Measurements from ENCODE around the gene FGF19.

The FGF19 gene

DNA sequence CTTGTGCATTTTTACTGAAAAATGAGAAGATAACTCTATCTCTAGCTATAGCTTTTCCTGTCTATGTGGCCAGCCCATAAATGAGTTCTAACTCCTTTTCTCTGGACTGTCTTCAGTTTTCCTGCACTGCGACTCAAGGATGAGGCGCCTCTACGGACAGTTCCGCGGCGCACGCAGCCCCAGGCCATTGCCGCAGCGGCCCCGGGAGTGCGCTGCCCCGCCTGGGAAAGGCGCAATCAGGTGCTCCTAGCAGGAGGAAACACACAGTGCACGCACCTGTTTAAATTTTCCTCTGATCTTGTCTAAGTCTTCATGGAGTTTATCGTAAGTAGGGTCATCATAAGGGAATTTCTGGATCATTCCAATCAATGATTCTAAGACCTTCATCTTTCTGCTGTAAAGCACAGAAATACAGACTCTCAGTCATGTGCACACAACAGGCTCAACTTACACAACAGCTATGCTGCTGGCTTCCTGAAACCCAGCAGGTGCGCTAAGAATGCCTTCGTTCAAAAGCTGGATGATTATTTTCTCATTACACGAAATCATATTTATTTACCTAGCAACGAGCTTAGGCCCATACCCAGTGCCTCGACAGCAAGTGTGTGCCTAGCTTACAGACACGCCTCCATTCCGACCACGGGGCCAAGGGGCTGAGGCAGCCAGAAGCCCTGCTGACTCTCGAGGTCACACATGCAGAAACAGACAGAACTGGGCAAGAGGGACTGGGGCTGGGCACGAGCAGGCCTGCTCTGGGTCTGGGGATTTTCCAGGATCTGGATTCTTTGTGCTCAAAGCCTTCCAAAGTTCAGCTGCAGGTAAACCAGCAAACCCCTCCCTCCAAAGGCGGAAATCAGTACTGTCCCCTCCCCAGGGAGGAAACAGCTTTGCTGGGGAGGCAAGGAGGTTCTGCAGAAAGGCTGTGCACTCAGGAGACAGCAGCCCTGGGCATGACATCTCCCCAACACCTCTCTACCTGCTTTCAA is 35.9 kb downstream of the FGF19 start:
- DNase-seq, result no peak

DNA sequence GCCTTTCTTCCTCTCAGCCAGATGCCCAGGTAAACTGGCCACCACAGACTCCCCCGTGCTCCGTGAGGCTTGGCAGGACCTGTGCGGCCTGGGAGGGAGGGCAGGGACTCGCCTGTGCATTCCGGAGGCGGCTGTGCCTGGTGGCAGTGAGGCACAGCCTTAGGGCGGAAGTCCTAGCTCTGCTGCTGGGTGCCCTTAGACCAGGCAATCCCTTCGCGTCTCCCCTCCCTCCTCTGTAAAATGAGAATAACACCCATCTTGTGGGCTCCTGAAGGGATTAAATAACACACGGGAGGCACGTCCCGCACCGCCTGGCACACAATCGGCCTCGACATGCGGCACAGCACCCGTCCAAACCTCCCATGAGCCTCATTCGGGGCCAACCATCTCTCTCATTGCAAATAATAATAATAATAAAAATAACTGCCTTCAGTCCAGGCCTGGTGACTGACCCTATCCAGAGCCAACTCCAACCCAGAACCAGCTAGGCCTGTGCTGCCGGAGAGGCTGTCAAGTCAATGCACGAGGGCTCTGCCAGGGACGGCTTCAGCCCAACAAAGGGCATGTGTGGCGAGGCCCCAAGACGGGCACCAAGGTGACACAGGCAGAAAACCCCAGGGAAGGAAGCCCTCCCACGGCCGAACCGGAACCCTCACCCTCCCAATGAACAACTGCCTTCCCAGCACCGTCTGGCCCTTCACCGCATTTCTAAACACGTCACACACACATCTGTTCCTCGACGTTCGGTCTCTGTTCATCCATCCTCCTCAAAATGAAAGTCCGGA is 36.9 kb downstream of the FGF19 start:
- no peak for DNase-seq

DNA sequence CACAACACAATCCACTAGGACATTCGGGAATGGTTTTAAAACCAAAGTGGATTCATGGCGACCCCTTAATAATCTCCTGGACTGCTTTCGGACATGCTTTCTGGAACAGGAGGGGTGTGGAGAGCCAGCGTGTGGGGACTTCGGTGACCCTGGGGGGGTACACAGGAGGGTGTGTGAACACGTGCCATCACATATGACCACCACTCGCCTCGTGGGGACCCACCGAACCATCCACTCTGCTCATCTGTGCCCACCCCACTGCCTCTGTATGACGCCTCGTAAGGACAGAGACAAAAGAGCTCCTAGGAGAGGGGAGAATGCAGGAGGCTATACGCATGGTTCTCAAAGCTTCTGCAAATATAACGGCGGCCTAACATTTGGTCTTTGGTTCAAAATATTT is 37.6 kb downstream of the FGF19 start:
- DNase-seq, result no peak

DNA sequence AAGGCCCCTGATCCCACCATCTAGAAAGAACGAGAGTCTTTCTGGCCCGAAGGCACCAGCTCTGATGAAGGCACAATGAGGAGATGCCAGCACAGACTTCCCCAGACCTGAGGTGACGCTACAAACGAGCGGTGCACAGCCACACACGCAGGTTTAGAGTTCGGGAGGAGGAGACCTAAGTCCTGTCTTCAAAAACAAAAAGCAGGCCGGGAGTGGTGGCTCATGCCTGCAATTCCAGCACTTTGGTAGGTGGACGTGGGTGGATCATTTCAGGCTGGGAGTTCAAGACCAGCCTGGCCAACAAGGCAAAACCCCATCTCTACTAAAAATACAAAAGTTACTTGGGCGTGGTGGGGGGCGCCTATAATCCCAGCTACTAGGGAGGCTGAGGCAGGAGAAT is 38.2 kb downstream of the FGF19 start:
- no peak for DNase-seq

DNA sequence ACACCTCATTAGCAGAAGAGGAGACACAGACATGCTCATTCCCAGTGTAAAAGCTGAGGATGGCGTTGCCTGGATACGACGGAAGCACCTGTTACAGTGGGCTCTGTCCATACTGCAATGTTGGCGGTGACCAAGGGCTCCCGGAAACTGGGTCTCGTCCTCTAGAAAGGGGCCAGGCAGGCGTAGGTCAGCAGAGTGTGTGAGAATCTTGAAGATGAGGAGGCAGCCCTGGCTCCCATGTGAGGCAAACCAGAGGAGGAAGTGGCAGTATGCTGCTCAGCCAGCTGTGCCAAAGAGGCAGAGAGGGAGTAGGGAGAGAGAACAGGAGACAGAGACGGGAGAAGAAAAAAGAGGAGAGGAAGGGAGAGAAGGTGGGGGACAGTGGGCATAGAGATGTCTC is 38.9 kb downstream of the FGF19 start:
- DNase-seq, result no peak

DNA sequence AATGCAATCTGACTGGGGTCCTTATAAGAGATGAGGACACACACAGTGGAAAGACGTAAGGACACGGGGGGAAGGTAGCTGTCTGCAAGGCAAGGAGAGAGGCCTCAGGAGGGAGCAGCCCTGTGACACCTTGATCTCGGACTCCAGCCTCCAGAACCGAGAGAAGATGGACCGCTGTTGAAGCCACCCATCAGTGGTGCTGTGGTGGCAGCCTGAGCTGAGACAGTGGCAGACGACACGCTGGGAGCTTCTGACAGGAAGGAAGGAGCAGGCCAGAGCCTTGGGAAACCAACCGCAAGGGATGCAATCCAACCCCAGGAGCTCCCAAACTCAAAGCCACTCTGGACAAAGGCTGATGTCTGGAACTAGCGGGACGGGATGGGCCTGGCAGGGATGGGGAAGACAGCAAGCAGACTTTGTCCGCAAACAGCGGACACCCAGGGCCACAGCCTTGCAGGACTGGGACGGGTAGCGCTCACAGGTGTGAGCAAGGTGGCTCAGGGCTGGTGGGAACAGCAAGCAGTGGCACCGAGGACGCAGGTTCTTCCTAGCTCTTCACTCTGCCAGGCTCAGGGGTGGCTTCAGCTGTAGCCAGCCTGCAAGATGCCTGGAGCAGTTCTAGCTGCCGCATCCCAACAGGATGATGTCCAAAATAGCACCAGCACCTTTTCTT is 39.6 kb downstream of the FGF19 start:
- DNase-seq, result no peak

DNA sequence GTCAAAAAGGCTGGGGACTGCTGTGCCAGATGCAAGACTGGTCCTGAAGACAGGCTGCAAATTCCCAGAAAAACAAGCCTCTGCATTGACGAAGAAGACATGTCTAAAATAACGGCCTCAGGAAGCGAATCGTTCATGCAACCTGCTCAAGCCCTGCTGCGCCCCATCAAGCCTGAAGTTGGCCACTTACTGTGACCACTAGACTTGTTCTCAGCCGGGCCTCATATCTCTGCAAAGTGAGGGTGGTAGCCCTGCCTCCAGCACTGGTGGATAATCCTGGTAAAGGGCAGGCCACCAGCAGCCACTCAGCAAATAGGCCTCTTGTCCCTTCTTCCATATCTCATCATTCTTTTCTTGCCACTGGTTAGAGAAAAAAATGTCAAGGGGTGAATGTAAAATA is 40.5 kb downstream of the FGF19 start:
- DNase-seq, result no peak

DNA sequence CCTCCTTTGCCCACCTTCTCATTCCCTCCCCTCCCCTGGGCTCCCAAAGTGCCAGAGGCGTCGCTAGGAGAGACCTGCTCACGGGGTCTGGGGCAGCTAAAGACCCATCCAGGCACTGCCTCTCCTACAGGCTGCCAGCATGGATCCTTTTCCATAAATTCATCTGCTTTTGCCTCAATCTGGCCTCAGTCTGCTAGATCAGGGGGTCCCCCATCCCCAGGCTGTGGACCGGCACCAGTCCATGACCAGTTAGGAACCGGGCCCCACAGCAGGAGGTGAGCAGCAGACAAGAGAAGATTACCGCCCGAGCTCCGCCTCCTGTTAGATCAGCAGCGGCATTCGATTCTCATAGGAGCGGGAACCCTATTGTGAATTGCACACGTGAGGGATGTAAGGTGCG is 41.0 kb downstream of the FGF19 start:
- DNase-seq, result no peak

DNA sequence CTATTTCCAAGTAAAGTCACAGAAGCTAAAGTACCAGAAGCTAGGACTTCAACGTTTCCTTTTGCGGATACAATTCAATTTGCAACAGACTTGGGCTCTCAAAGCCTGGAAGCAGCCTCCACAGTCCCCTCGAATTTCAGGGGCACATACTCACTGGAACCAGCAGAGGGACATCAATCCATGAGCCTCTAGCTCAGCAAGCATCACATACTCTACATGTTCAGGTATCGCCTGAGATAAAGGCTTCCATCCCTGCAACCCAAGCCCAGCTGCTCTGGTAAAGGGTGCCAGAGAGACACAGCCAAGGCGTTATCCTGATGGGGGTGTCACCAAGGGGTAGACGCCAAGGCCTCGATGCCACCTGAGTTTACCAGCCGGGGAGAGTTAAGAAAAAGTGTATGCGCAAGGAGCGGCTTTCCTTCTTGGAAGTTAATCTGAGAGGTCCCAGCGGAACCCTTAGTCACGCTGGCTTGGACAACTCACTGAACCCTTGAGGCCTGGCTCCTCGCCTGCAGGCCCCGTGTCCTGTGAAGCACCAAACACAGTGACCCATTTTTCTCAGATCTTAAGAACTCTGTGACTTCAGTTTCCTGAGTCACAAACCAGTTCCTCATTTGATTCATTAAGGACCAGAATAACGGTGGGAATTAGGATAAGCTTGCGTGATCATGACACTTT is 41.7 kb downstream of the FGF19 start:
- no peak for DNase-seq

DNA sequence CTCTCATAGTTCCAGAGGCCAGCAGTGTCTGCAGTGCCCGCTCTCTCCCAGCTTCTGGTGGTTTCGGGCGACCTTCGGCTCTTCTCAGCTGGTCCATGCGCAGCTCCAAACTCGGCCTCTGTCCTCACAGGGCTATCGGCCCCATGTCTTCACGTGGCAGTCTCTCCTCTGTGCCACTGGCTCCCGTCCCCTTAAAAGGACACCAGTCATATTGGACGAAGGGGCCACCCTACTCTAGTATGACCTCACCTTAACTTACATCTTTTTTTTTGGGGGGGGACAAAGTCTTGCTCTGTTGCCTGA is 42.5 kb downstream of the FGF19 start:
- no peak for DNase-seq

DNA sequence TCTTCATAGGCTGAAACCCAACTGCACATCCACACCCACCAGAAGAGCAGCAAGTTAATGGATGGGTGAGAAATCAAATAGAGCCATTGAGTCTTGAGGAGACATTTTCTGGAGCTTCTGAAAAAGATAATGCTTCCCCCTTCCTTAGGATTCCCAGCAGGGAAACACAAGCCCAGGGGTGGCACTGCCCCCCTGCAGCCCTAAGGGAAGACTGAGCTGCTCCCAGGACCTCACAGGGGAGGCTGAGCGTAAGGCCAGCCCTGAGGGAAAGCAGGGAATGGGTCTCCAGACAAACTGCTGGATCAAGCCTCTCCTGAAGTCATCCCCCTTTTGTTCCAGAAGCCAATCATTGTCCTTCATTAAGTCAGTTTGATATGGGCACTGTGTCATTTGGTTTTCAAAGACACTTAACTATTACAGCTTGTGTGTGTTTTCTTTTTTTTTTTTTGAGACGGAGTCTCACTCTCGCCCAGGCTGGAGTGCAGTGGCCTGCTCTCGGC is 43.8 kb downstream of the FGF19 start:
- DNase-seq, result no peak

DNA sequence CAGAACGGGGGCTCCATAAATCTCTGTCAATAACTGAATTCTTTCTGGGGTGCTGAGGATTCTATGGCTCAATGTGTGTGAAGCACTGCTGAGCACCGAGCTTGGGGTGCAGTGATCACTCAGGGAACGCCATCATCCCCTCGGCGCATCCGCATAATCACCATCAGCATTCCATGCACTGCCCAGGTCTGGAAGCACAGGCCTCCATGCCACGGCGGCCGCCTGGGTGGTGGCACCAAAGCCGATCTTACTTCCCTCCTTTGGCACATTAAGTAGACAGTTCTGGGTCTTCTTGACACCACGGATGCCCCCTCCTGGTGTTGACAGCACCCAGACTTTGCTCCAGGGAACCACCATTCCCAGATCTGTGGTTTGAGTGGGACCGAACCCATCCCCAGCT is 44.2 kb downstream of the FGF19 start:
- no peak for DNase-seq

DNA sequence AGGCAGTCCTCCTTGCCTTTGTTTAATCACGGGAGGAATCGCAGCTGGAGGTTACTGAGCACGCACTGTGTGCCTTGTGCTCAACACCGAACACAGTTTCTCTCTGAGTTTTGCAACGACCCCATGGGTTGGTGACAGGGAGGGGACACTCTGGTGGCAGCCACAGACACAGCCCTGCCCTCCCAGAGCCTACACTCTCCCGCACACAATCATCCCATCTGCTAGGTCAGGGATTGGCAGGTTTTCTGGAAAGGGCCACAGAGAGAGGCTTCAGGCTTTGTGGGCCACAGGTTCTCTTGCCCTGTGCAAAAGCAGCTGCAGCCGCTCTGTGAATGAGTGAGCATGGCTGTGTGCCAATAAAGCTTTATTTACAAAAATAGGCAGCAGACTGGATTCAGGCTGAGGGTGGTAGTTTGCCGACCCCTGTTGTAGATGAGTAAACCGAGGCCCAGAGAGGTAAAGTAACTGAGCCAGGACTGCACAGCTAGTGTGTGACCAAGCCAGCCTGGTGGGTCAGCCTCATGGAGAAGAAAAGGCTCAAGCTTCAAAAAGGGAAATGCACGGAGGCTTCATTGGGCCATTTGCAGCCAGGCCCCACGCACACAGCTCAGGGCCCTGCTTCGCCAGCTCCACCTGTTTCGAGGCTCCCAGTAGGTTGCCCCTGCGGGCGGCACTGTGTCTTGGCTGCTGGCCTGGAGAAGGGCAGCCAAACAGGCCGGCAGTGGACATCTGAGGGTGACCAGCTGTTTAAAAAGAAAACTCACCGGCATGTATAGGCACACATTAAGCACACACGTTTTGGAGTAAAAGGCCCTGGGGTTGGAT is 45.0 kb downstream of the FGF19 start:
- no peak for DNase-seq

DNA sequence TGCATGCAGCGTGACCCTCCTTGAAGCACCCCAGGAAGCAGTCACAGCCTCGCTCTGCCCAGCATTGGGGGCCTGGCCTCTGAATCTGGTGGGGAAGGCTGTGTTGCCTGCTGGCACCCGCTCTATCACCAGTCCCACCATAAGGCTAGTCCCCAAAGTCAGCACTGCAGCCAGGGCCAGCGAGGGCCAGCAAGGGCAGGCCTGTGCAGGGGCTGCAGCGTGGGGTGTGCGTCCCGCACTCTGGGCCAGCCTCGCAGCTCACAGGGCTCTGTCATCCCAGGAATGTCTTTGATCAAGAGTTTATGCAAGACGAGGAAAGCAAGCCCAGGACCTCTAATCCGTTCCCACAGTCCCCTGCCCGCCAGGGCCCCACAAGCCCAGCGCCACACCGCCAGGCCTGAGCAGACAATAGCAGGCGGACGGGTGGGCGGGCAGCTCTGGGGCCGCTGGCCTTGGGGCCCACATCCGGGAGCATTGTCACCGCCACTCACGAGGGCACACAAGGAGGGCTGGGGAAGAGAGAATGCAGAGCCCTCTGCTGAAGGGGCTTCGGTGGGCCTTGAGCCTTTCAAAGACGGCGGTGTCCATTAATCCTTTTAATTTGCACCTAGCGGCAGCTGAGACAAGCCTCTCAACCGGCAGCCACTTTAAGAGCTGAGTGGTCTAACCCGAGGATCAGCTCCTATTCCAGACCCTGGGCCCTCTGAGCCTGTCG is 45.8 kb downstream of the FGF19 start:
- no peak for DNase-seq

DNA sequence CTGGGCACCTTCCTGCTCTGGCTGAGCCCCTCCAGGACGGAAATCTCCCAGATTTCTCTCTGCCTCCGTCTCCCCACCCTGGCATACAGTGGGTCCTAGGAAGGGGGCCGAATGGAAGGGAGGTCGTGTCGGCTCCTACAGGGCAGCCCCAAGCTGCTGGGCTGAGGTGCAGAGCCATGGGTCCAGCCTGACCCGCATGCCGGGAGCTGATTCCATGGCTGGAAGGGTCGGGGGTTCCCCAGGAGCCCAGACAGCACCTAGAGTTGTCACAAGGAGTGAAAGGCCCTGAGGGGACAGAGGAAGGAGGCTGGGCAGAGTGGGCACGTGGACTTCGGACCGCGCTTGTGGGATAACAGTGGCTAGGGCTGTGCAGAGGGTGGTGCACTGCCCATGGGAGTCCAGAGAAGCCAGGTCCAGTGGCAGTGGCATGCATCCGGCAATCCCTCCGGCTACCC is 46.3 kb downstream of the FGF19 start:
- no peak for DNase-seq

DNA sequence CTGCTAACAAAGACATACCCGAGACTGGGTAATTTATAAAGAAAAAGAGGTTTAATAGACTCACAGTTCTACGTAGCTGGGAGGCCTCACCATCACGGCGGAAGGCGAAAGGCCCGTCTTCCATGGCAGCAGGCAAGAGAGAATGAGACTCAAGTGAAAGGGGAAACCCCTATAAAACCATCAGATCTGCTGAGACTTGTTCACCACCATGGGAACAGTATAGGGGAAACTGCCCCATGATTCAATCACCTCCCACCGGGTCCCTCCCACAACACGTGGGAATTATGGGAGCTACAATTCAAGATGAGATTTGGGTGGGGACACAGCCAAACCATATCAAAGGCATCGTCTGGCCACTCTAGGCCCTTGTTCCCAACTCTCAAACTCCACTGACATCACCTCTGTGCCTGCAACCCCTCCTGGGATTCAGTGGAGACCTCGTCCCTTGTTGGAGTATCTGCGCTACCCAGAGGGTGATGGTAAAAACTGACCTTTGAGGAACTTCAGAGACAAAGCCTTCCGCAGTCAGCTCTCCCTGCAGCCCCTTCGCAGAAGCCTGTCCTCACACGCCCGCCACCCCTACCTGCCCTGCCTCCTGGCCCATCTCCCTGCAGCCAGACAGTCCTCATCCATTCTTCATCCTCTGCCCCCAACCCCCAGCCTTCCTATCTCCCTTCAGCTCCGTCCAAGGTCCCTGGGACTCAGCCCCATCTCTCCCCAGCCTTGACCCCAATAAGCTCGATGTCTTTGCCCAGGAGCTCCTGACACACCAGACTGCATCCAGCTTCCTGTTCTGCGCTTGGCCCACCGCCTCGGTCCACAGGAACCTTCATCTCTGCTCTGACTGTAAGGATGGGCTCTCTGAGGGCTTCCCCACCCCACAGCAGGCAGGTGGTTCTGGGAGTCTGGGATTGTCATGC is 47.0 kb downstream of the FGF19 start:
- no peak for DNase-seq

DNA sequence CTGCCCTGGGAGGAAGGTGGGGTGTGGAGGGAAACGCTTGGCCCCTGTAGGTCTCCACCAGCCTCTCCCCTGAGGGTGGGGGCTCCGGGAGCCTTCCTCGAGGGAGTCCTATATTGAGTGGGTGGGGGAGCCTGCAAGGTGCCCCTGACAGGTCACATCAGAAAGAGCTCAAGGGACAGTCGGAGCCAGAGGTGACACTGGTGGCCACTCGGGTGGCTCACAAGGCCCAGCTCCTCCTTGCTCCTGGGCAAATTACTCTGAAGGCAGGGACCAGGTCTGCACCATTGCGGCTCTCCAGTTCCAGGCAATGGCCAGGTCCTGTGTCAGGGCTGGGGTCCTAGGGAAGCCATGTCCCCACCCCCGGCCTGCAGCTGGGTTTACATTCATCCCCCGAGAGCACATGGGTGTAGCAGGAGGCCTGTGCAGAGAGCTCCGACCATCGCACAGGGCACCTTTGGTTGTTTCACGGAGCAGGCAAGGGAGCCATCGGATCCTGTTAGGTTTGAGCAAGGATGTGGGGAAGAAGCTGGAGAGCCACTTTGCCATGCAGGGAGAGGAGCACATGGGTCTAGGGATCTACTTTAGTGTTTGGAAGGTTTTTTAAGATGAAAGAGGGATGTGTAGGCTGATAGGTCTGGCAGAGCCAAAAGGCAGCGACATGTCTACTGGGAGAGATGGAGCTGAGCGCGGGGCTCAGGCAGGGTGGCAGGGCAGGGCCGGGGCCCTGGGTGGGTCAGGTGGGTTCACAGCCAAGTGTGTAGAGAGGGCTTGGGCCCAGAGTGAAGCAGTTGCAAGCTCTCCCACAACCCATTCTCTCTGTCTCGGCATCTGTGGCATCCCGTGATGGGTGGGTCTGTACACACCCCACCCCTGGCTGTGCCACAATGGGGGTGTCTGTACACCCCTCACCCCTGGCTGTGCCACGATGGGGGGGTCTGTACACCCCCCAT is 48.1 kb downstream of the FGF19 start:
- DNase-seq, result no peak

DNA sequence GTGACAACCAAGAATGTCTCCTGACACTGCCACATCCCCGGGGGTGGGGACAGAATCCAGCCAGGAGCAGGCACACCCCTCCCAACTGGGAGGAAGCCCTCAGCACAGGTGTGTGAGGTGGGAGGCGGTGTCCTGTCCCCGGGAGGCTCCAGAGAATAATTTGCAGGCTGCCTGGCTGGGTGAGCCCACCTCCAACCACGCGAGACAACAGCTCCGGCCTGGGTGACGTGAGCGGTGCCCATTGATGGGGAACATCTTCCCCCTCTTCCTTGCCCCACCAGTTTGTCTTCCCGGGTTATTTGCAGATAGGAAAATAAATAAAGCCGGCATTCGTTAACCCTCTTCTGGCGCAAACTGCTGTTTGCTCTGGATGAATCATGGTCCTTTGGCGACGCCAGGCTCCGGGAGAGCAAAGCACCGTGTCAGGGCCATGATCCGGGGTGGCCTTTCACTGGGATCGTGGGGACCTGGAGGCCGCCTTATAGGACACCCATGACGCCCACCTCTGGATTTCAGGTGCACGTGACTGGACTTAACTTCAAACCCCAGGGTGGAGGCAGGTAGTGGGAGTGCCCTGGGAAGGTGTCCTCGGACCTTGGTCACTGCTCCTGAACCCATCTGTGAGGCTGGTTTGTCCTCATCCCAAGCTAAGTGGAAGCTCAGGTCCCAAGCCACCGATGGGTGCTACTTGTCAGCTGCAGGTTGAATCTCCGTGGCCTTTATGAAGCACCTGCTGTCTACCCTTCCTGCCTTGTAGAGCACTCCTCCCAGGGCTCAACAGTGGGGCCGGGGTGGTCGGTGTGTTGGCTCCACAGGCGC is 49.0 kb downstream of the FGF19 start:
- no peak for DNase-seq

Data from DMS79 (cell line).